GM23248 (cell line): ENCODE measurements around the gene TMED8.

Experiments used
- EZH2 ChIP-seq: fragments of 200-600 bp; sonication (generic); IDR thresholded peaks from 2 replicates; pipeline ENCODE4 v1.6.1; 2018; ENCODE audit warnings: antibody characterized with exemption, mild to moderate bottlenecking; ENCODE audit not compliant: insufficient read depth, poor library complexity, severe bottlenecking
- EZH2phosphoT487 ChIP-seq: fragments of 200-600 bp; sonication (generic); IDR thresholded peaks from 2 replicates; pipeline ENCODE4 v1.6.1; 2018; ENCODE audit warnings: antibody characterized with exemption, moderate library complexity, mild to moderate bottlenecking, low read depth; ENCODE audit not compliant: insufficient read depth

GRCh38 chr14:77423423-77423822 is 46.5 kb upstream of the TMED8 start, which contains the start of gene NOXRED1:
- no peak for TF ChIP-seq EZH2
- TF ChIP-seq EZH2phosphoT487: no peak
